GM23248 (cell line): ENCODE measurements around the gene SRSF1.

Experiments
- EZH2 ChIP-seq: fragments of 200-600 bp; sonication (generic); IDR thresholded peaks from 2 replicates; pipeline ENCODE4 v1.6.1; 2018; ENCODE audit warnings: antibody characterized with exemption, mild to moderate bottlenecking; ENCODE audit not compliant: insufficient read depth, poor library complexity, severe bottlenecking
- EZH2phosphoT487 ChIP-seq: fragments of 200-600 bp; sonication (generic); IDR thresholded peaks from 2 replicates; pipeline ENCODE4 v1.6.1; 2018; ENCODE audit warnings: antibody characterized with exemption, moderate library complexity, mild to moderate bottlenecking, low read depth; ENCODE audit not compliant: insufficient read depth

- no peak for TF ChIP-seq EZH2
- no peak for TF ChIP-seq EZH2phosphoT487
Measured at GRCh38 chr17:57997085-57997809, 9.8 kb downstream of the SRSF1 start.
